Liver (tissue), 9 donors: ENCODE data around the gene ARHGAP35. TPM values are rescaled to one million over a fixed set of nuclear protein-coding genes. Genes with fewer than 3 reads are reported as not detected.
A peak's percentile ranks its signal among the peaks of the same experiment; 100 is the strongest.

Experiments
- DNase-seq: peaks from one replicate; pipeline ENCODE4 v3.0.0-alpha.2; 2017; ENCODE audit warnings: low spot score
- H3K27ac ChIP-seq, 2 donors: one replicate each; pipeline ENCODE4 v1.7.0; 2013; ENCODE audit warnings: inconsistent platforms in 2 of 2, low read length in 2 of 2, control low read depth in 1 of 2, low read depth in 1 of 2, mild to moderate bottlenecking in 1 of 2
- H3K27me3 ChIP-seq, 4 donors: one replicate each; pipeline versions ENCODE4 v1.6.1 to v1.7.0; 2013; ENCODE audit warnings: low read length in 3 of 4, inconsistent platforms in 1 of 4, mild to moderate bottlenecking in 1 of 4, moderate library complexity in 1 of 4; ENCODE audit not compliant: control insufficient read depth in 4 of 4, insufficient read depth in 4 of 4
- H3K36me3 ChIP-seq, 4 donors: one replicate each; pipeline versions ENCODE4 v1.6.1 to v1.7.0; 2013; ENCODE audit warnings: low read length in 3 of 4, mild to moderate bottlenecking in 3 of 4, low read depth in 1 of 4, moderate library complexity in 1 of 4; ENCODE audit not compliant: control insufficient read depth in 4 of 4, insufficient read depth in 3 of 4
- H3K4me1 ChIP-seq, 4 donors: one replicate each; pipeline versions ENCODE4 v1.6.1 to v1.7.0; 2013; ENCODE audit warnings: low read length in 3 of 4, mild to moderate bottlenecking in 3 of 4, moderate library complexity in 1 of 4; ENCODE audit not compliant: control insufficient read depth in 4 of 4, insufficient read depth in 4 of 4
- H3K4me3 ChIP-seq, 3 donors: one replicate each; pipeline versions ENCODE4 v1.6.1 to v1.7.0; 2013; ENCODE audit warnings: low read length in 3 of 3, control low read depth in 1 of 3, low read depth in 1 of 3, mild to moderate bottlenecking in 1 of 3
- H3K9ac ChIP-seq, 2 donors: one replicate each; pipeline ENCODE4 v1.7.0; 2013; ENCODE audit warnings: low read length in 2 of 2, mild to moderate bottlenecking in 2 of 2, moderate library complexity in 2 of 2, control low read depth in 1 of 2, low read depth in 1 of 2
- H3K9me3 ChIP-seq, 4 donors: one replicate each; pipeline versions ENCODE4 v1.6.1 to v1.7.0; 2013; ENCODE audit warnings: low read length in 3 of 4; ENCODE audit not compliant: control insufficient read depth in 4 of 4
- CTCF ChIP-seq: fragments of 150-350 bp; IDR thresholded peaks from 2 replicates; pipeline ENCODE4 v1.5.1; 2017; ENCODE audit warnings: improper control_type of control experiment, low read depth, low read length; ENCODE audit not compliant: missing input control
- EGR1 ChIP-seq, 2 donors: IDR thresholded peaks; 2 replicates each; pipeline ENCODE4 v1.6.1; 2016 to 2018; ENCODE audit warnings: antibody characterized with exemption in 2 of 2, low read depth in 2 of 2
- FOXA1 ChIP-seq: IDR thresholded peaks from 2 replicates; pipeline ENCODE4 v1.6.1; 2016; ENCODE audit warnings: antibody characterized with exemption
- FOXA2 ChIP-seq: IDR thresholded peaks from 2 replicates; pipeline ENCODE4 v1.6.1; 2016; ENCODE audit warnings: antibody characterized with exemption
- GABPA ChIP-seq, 2 donors: IDR thresholded peaks in 1 of 2; conservative IDR thresholded peaks in 1 of 2; 2 replicates each; pipeline ENCODE4 v1.6.1; 2016; ENCODE audit warnings: antibody characterized with exemption in 2 of 2, mild to moderate bottlenecking in 1 of 2, moderate library complexity in 1 of 2
- HNF4A ChIP-seq, 2 donors: conservative IDR thresholded peaks; 2 replicates each; pipeline ENCODE4 v1.6.1; 2016; ENCODE audit warnings: antibody characterized with exemption in 2 of 2, mild to moderate bottlenecking in 2 of 2
- HNF4G ChIP-seq: IDR thresholded peaks from 2 replicates; pipeline ENCODE4 v1.6.1; 2016; ENCODE audit warnings: antibody characterized with exemption
- JUND ChIP-seq, 2 donors: IDR thresholded peaks; 2 replicates each; pipeline ENCODE4 v1.6.1; 2016; ENCODE audit warnings: antibody characterized with exemption in 2 of 2
- MAX ChIP-seq: IDR thresholded peaks from 2 replicates; pipeline ENCODE4 v1.6.1; 2016; ENCODE audit warnings: antibody characterized with exemption
- NR2F2 ChIP-seq: IDR thresholded peaks from 2 replicates; pipeline ENCODE4 v1.6.1; 2016; ENCODE audit warnings: antibody characterized with exemption
- RAD21 ChIP-seq, 2 donors: IDR thresholded peaks; 2 replicates each; pipeline ENCODE4 v1.6.1; 2016; ENCODE audit warnings: antibody characterized with exemption in 2 of 2, mild to moderate bottlenecking in 2 of 2
- RXRA ChIP-seq, 2 donors: IDR thresholded peaks; 2 replicates each; pipeline ENCODE4 v1.6.1; 2017 to 2018; ENCODE audit warnings: antibody characterized with exemption in 2 of 2, mild to moderate bottlenecking in 1 of 2
- SP1 ChIP-seq: IDR thresholded peaks from 2 replicates; pipeline ENCODE4 v1.6.1; 2018; ENCODE audit warnings: antibody characterized with exemption, mild to moderate bottlenecking
- TAF1 ChIP-seq: conservative IDR thresholded peaks from 2 replicates; pipeline ENCODE4 v1.6.1; 2016; ENCODE audit warnings: antibody characterized with exemption, mild to moderate bottlenecking
- YY1 ChIP-seq: IDR thresholded peaks from 2 replicates; pipeline ENCODE4 v1.6.1; 2016; ENCODE audit warnings: antibody characterized with exemption, mild to moderate bottlenecking
- WGBS: extraction: QIAGEN DNeasy Blood & Tissue Kit; methylation state at CpG from one replicate; pipeline ENCODE4 v1.1.7; 2013; 5-methylcytosine and 5-hydroxymethylcytosine counted together
- polyA plus RNA-seq, 2 donors: library from polyadenylated mRNA; stranded (reverse) in 1 of 2; unstranded in 1 of 2; fragments of 200-250 nt in 1 of 2; fragments of >200 nt in 1 of 2; fragmentation: Nextera tagmentation in 1 of 2; extraction: Ambion mirVana in 1 of 2; gene quantifications; one replicate each; pipeline versions ENCODE4 v1.2.1 to v1.2.3, GENCODE V29; 2013 to 2015
- total RNA-seq, 2 donors: library from RNA; depleted of rRNA; stranded (reverse); fragments of >200 nt; gene quantifications; one replicate each; pipeline ENCODE4 v1.2.3, GENCODE V29; 2014
- TF ChIP-seq, protein P1 (sequence below): IDR thresholded peaks from 2 replicates; pipeline ENCODE4 v1.6.1; 2016; ENCODE audit warnings: antibody characterized with exemption
- TF ChIP-seq, protein P2 (sequence below): IDR thresholded peaks from 2 replicates; pipeline ENCODE4 v1.6.1; 2016; ENCODE audit warnings: antibody characterized with exemption, mild to moderate bottlenecking
- TF ChIP-seq, protein P3 (sequence below): IDR thresholded peaks from 2 replicates; pipeline ENCODE4 v1.6.1; 2016; ENCODE audit warnings: antibody characterized with exemption
- donor health status: healthy.
- donor health status: healthy.
- donor health status: healthy.
- donor health status: healthy.
- donor health status: healthy.

The ARHGAP35 gene
- total and polyA plus RNA-seq, 4 donors = 15.5 to 49.2 (median 21.7) TPM

GRCh38 chr19:46892252-46893179, 31.7 kb downstream of the ARHGAP35 start:
- Histone ChIP-seq H3K4me1 (peaks cover 6 to 38% (median 28%) of the 10 kb centered on the region in 4 donors), H3K36me3 (no peaks in the 10 kb centered on the region), H3K9me3 (no peaks in the 10 kb centered on the region), H3K4me3 (no peak overlapping the region), H3K9ac (no peak overlapping the region), H3K27me3 (no peaks in the 10 kb centered on the region), H3K27ac (peak overlapping the region; percentile 14 to 90)
- DNase-seq = no peak
- no peak for TF ChIP-seq NR2F2
- TF ChIP-seq, protein P1, sequence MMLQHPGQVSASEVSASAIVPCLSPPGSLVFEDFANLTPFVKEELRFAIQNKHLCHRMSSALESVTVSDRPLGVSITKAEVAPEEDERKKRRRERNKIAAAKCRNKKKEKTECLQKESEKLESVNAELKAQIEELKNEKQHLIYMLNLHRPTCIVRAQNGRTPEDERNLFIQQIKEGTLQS = no peak
- TF ChIP-seq, protein P2, sequence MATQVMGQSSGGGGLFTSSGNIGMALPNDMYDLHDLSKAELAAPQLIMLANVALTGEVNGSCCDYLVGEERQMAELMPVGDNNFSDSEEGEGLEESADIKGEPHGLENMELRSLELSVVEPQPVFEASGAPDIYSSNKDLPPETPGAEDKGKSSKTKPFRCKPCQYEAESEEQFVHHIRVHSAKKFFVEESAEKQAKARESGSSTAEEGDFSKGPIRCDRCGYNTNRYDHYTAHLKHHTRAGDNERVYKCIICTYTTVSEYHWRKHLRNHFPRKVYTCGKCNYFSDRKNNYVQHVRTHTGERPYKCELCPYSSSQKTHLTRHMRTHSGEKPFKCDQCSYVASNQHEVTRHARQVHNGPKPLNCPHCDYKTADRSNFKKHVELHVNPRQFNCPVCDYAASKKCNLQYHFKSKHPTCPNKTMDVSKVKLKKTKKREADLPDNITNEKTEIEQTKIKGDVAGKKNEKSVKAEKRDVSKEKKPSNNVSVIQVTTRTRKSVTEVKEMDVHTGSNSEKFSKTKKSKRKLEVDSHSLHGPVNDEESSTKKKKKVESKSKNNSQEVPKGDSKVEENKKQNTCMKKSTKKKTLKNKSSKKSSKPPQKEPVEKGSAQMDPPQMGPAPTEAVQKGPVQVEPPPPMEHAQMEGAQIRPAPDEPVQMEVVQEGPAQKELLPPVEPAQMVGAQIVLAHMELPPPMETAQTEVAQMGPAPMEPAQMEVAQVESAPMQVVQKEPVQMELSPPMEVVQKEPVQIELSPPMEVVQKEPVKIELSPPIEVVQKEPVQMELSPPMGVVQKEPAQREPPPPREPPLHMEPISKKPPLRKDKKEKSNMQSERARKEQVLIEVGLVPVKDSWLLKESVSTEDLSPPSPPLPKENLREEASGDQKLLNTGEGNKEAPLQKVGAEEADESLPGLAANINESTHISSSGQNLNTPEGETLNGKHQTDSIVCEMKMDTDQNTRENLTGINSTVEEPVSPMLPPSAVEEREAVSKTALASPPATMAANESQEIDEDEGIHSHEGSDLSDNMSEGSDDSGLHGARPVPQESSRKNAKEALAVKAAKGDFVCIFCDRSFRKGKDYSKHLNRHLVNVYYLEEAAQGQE = no peak
- no peak for TF ChIP-seq RAD21 (IDR thresholded peaks at IDR 0.05)
- TF ChIP-seq JUND (IDR thresholded peaks at IDR 0.05) = no peak
- no peak for TF ChIP-seq GABPA (IDR thresholded peaks at IDR 0.05 in 1 of 2, conservative IDR thresholded peaks at IDR 0.05 in 1 of 2)
- TF ChIP-seq CTCF = no peak
- no peak for TF ChIP-seq EGR1 (IDR thresholded peaks at IDR 0.05; ENCODE audit: low read depth in 2 of 2)
- TF ChIP-seq SP1 = no peak
- no peak for TF ChIP-seq HNF4G
- no peak for TF ChIP-seq MAX
- no peak for TF ChIP-seq HNF4A (conservative IDR thresholded peaks at IDR 0.05)
- TF ChIP-seq YY1 = no peak
- no peak for TF ChIP-seq FOXA1
- TF ChIP-seq FOXA2 = no peak
- 96% methylated on average over 11 of the region's 11 CpGs for WGBS

DNA sequence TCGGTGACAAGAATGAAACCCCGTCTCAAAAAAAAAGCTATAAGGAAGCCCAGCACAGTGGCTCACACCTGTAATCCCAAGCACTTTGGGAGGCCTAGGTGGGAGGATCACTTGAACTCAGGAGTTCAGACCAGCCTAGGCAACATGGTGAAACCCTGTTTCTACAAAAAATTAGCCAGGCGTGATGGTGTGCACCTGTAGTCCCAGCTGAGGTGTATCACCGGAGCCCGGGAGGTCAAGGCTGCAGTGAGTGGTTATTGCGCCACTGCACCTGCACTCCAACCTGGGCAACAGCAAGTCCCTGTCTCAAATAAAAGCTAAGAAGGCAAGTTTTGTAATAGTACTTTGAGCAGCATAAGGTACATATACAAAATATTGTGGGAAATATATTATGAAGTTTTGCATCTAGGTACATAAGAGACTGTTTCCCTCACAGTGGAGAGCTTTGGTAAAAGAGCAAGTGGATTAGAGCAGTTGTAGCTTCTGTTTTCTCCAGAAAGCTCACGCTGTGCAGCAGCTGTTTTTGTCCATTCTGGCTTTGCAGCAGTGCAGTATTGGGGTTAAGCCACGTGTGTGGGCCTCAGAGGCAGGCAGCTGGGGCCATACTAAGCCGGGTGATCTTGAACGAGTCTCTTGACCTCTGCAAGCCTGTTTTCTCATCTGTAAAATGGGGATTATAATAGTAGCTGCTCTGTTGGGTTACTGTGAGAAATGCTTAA, 35.4 kb downstream of the ARHGAP35 start:
- no peak for DNase-seq
- Histone ChIP-seq H3K4me1 (peaks cover 10 to 37% (median 24%) of the 10 kb centered on the region in 4 donors), H3K4me3 (no peak overlapping the region), H3K27ac (peak overlapping the region; percentile 80 to 84), H3K27me3 (no peaks in the 10 kb centered on the region), H3K9me3 (no peaks in the 10 kb centered on the region), H3K9ac (no peak overlapping the region), H3K36me3 (no peaks in the 10 kb centered on the region)
- WGBS = 55% methylated on average over 10 of the region's 10 CpGs
- TF ChIP-seq, protein P3, sequence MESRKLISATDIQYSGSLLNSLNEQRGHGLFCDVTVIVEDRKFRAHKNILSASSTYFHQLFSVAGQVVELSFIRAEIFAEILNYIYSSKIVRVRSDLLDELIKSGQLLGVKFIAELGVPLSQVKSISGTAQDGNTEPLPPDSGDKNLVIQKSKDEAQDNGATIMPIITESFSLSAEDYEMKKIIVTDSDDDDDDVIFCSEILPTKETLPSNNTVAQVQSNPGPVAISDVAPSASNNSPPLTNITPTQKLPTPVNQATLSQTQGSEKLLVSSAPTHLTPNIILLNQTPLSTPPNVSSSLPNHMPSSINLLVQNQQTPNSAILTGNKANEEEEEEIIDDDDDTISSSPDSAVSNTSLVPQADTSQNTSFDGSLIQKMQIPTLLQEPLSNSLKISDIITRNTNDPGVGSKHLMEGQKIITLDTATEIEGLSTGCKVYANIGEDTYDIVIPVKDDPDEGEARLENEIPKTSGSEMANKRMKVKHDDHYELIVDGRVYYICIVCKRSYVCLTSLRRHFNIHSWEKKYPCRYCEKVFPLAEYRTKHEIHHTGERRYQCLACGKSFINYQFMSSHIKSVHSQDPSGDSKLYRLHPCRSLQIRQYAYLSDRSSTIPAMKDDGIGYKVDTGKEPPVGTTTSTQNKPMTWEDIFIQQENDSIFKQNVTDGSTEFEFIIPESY = no peak
- peak; percentile 88 to 92 for TF ChIP-seq RXRA (IDR thresholded peaks at IDR 0.05)
- no peak for TF ChIP-seq TAF1
- no peak for TF ChIP-seq FOXA1
- TF ChIP-seq, protein P1 = no peak
- TF ChIP-seq RAD21 (IDR thresholded peaks at IDR 0.05) = peak; percentile 32 to 41
- no peak for TF ChIP-seq CTCF
- peak; percentile 25 for TF ChIP-seq HNF4G
- TF ChIP-seq MAX = peak; percentile 40
- peak; percentile 50 for TF ChIP-seq NR2F2
- peak; percentile 23 for TF ChIP-seq FOXA2
- peak; percentile 41 for TF ChIP-seq SP1
- peak in 1 of 2 donors; percentile 71 for TF ChIP-seq JUND (IDR thresholded peaks at IDR 0.05)
